Measurements from ENCODE around the gene PPM1L. TPM values are rescaled to one million over a fixed set of nuclear protein-coding genes. Genes with fewer than 3 reads are reported as not detected.

PPM1L gene
- total RNA-seq, 1 donor from 2014 or later, result 14.1 TPM

GRCh38 chr3:160904691-160905090 is 148.7 kb downstream of the PPM1L start:
- H3K4me3 ChIP-seq (ENCODE audit: low read length in 3 of 3), result no peak overlapping the region
- no peak overlapping the region for H3K9ac ChIP-seq (ENCODE audit: low read depth in 1 of 3, low read length in 3 of 3)
- no peaks in the 10 kb centered on the region for H3K27me3 ChIP-seq (ENCODE audit: control insufficient read depth in 3 of 3, insufficient read depth in 3 of 3, low read length in 3 of 3)
- H3K4me1 ChIP-seq (ENCODE audit: control insufficient read depth in 3 of 3, insufficient read depth in 3 of 3, low read length in 3 of 3), result no peaks in the 10 kb centered on the region
- no peak overlapping the region for H3K27ac ChIP-seq (ENCODE audit: low read depth, low read length)
- H3K9me3 ChIP-seq (ENCODE audit: control insufficient read depth in 3 of 3, low read length in 3 of 3), result peaks cover 0 to 3% (median 3%) of the 10 kb centered on the region in 3 donors
- no peaks in the 10 kb centered on the region for H3K36me3 ChIP-seq (ENCODE audit: control insufficient read depth in 3 of 3, insufficient read depth in 3 of 3, low read length in 3 of 3)

GRCh38 chr3:160906646-160907045 is 150.6 kb downstream of the PPM1L start:
- peaks cover 0 to 2% (median 0%) of the 10 kb centered on the region in 3 donors for H3K4me1 ChIP-seq (ENCODE audit: control insufficient read depth in 3 of 3, insufficient read depth in 3 of 3, low read length in 3 of 3)
- no peaks in the 10 kb centered on the region for H3K36me3 ChIP-seq (ENCODE audit: control insufficient read depth in 3 of 3, insufficient read depth in 3 of 3, low read length in 3 of 3)
- H3K27me3 ChIP-seq (ENCODE audit: control insufficient read depth in 3 of 3, insufficient read depth in 3 of 3, low read length in 3 of 3), result no peaks in the 10 kb centered on the region
- no peak overlapping the region for H3K27ac ChIP-seq (ENCODE audit: low read depth, low read length)
- H3K9me3 ChIP-seq (ENCODE audit: control insufficient read depth in 3 of 3, low read length in 3 of 3), result peaks cover 0 to 3% (median 3%) of the 10 kb centered on the region in 3 donors
- H3K9ac ChIP-seq (ENCODE audit: low read depth in 1 of 3, low read length in 3 of 3), result no peak overlapping the region
- H3K4me3 ChIP-seq (ENCODE audit: low read length in 3 of 3), result no peak overlapping the region

GRCh38 chr3:160909917-160910316 is 153.9 kb downstream of the PPM1L start:
- peaks cover 0 to 2% (median 0%) of the 10 kb centered on the region in 3 donors for H3K4me1 ChIP-seq (ENCODE audit: control insufficient read depth in 3 of 3, insufficient read depth in 3 of 3, low read length in 3 of 3)
- H3K27me3 ChIP-seq (ENCODE audit: control insufficient read depth in 3 of 3, insufficient read depth in 3 of 3, low read length in 3 of 3), result no peaks in the 10 kb centered on the region
- no peak overlapping the region for H3K27ac ChIP-seq (ENCODE audit: low read depth, low read length)
- H3K4me3 ChIP-seq (ENCODE audit: low read length in 3 of 3), result no peak overlapping the region
- H3K9me3 ChIP-seq (ENCODE audit: control insufficient read depth in 3 of 3, low read length in 3 of 3), result peaks cover 0 to 3% (median 3%) of the 10 kb centered on the region in 3 donors
- no peak overlapping the region for H3K9ac ChIP-seq (ENCODE audit: low read depth in 1 of 3, low read length in 3 of 3)
- H3K36me3 ChIP-seq (ENCODE audit: control insufficient read depth in 3 of 3, insufficient read depth in 3 of 3, low read length in 3 of 3), result no peaks in the 10 kb centered on the region

GRCh38 chr3:160911411-160911810 is 155.4 kb downstream of the PPM1L start:
- Histone ChIP-seq H3K9me3 (ENCODE audit: control insufficient read depth in 3 of 3, low read length in 3 of 3) (peaks cover 0 to 3% (median 3%) of the 10 kb centered on the region in 3 donors), H3K9ac (ENCODE audit: low read depth in 1 of 3, low read length in 3 of 3) (no peak overlapping the region), H3K4me1 (ENCODE audit: control insufficient read depth in 3 of 3, insufficient read depth in 3 of 3, low read length in 3 of 3) (peaks cover 0 to 2% (median 0%) of the 10 kb centered on the region in 3 donors), H3K27ac (ENCODE audit: low read depth, low read length) (no peak overlapping the region), H3K27me3 (ENCODE audit: control insufficient read depth in 3 of 3, insufficient read depth in 3 of 3, low read length in 3 of 3) (no peaks in the 10 kb centered on the region), H3K36me3 (ENCODE audit: control insufficient read depth in 3 of 3, insufficient read depth in 3 of 3, low read length in 3 of 3) (no peaks in the 10 kb centered on the region), H3K4me3 (ENCODE audit: low read length in 3 of 3) (no peak overlapping the region)

- H3K9ac ChIP-seq (ENCODE audit: low read depth in 1 of 3, low read length in 3 of 3), result no peak overlapping the region
- peaks cover 0 to under 1% (median 0%) of the 10 kb centered on the region in 3 donors for H3K4me1 ChIP-seq (ENCODE audit: control insufficient read depth in 3 of 3, insufficient read depth in 3 of 3, low read length in 3 of 3)
- H3K4me3 ChIP-seq (ENCODE audit: low read length in 3 of 3), result no peak overlapping the region
- no peaks in the 10 kb centered on the region for H3K9me3 ChIP-seq (ENCODE audit: control insufficient read depth in 3 of 3, low read length in 3 of 3)
- no peaks in the 10 kb centered on the region for H3K36me3 ChIP-seq (ENCODE audit: control insufficient read depth in 3 of 3, insufficient read depth in 3 of 3, low read length in 3 of 3)
- H3K27me3 ChIP-seq (ENCODE audit: control insufficient read depth in 3 of 3, insufficient read depth in 3 of 3, low read length in 3 of 3), result no peaks in the 10 kb centered on the region
- H3K27ac ChIP-seq (ENCODE audit: low read depth, low read length), result no peak overlapping the region
Measured at GRCh38 chr3:160916472-160916871, 160.4 kb downstream of the PPM1L start.

GRCh38 chr3:160919942-160920341 is 163.9 kb downstream of the PPM1L start:
- H3K4me1 ChIP-seq (ENCODE audit: control insufficient read depth in 3 of 3, insufficient read depth in 3 of 3, low read length in 3 of 3), result peaks cover 0 to 3% (median 2%) of the 10 kb centered on the region in 3 donors
- no peak overlapping the region for H3K9ac ChIP-seq (ENCODE audit: low read depth in 1 of 3, low read length in 3 of 3)
- H3K4me3 ChIP-seq (ENCODE audit: low read length in 3 of 3), result no peak overlapping the region
- no peaks in the 10 kb centered on the region for H3K27me3 ChIP-seq (ENCODE audit: control insufficient read depth in 3 of 3, insufficient read depth in 3 of 3, low read length in 3 of 3)
- no peaks in the 10 kb centered on the region for H3K9me3 ChIP-seq (ENCODE audit: control insufficient read depth in 3 of 3, low read length in 3 of 3)
- no peak overlapping the region for H3K27ac ChIP-seq (ENCODE audit: low read depth, low read length)
- no peaks in the 10 kb centered on the region for H3K36me3 ChIP-seq (ENCODE audit: control insufficient read depth in 3 of 3, insufficient read depth in 3 of 3, low read length in 3 of 3)

GRCh38 chr3:160921020-160921635 is 165.1 kb downstream of the PPM1L start:
- no peaks in the 10 kb centered on the region for H3K27me3 ChIP-seq (ENCODE audit: control insufficient read depth in 3 of 3, insufficient read depth in 3 of 3, low read length in 3 of 3)
- H3K9me3 ChIP-seq (ENCODE audit: control insufficient read depth in 3 of 3, low read length in 3 of 3), result no peaks in the 10 kb centered on the region
- no peak overlapping the region for H3K27ac ChIP-seq (ENCODE audit: low read depth, low read length)
- no peak overlapping the region for H3K9ac ChIP-seq (ENCODE audit: low read depth in 1 of 3, low read length in 3 of 3)
- H3K4me3 ChIP-seq (ENCODE audit: low read length in 3 of 3), result no peak overlapping the region
- H3K4me1 ChIP-seq (ENCODE audit: control insufficient read depth in 3 of 3, insufficient read depth in 3 of 3, low read length in 3 of 3), result peaks cover 2 to 5% (median 3%) of the 10 kb centered on the region in 3 donors
- H3K36me3 ChIP-seq (ENCODE audit: control insufficient read depth in 3 of 3, insufficient read depth in 3 of 3, low read length in 3 of 3), result no peaks in the 10 kb centered on the region

GRCh38 chr3:160924776-160925175 is 168.7 kb downstream of the PPM1L start:
- Histone ChIP-seq H3K27me3 (ENCODE audit: control insufficient read depth in 3 of 3, insufficient read depth in 3 of 3, low read length in 3 of 3) (no peaks in the 10 kb centered on the region), H3K4me3 (ENCODE audit: low read length in 3 of 3) (no peak overlapping the region), H3K9me3 (ENCODE audit: control insufficient read depth in 3 of 3, low read length in 3 of 3) (no peaks in the 10 kb centered on the region), H3K36me3 (ENCODE audit: control insufficient read depth in 3 of 3, insufficient read depth in 3 of 3, low read length in 3 of 3) (no peaks in the 10 kb centered on the region), H3K9ac (ENCODE audit: low read depth in 1 of 3, low read length in 3 of 3) (no peak overlapping the region), H3K27ac (ENCODE audit: low read depth, low read length) (no peak overlapping the region), H3K4me1 (ENCODE audit: control insufficient read depth in 3 of 3, insufficient read depth in 3 of 3, low read length in 3 of 3) (peaks cover 9 to 20% (median 11%) of the 10 kb centered on the region in 3 donors)

GRCh38 chr3:160927620-160928019 is 171.6 kb downstream of the PPM1L start:
- peaks cover 9 to 21% (median 12%) of the 10 kb centered on the region in 3 donors for H3K4me1 ChIP-seq (ENCODE audit: control insufficient read depth in 3 of 3, insufficient read depth in 3 of 3, low read length in 3 of 3)
- no peak overlapping the region for H3K27ac ChIP-seq (ENCODE audit: low read depth, low read length)
- no peak overlapping the region for H3K4me3 ChIP-seq (ENCODE audit: low read length in 3 of 3)
- H3K36me3 ChIP-seq (ENCODE audit: control insufficient read depth in 3 of 3, insufficient read depth in 3 of 3, low read length in 3 of 3), result no peaks in the 10 kb centered on the region
- H3K9ac ChIP-seq (ENCODE audit: low read depth in 1 of 3, low read length in 3 of 3), result no peak overlapping the region
- no peaks in the 10 kb centered on the region for H3K27me3 ChIP-seq (ENCODE audit: control insufficient read depth in 3 of 3, insufficient read depth in 3 of 3, low read length in 3 of 3)
- no peaks in the 10 kb centered on the region for H3K9me3 ChIP-seq (ENCODE audit: control insufficient read depth in 3 of 3, low read length in 3 of 3)

- no peak overlapping the region for H3K9ac ChIP-seq (ENCODE audit: low read depth in 1 of 3, low read length in 3 of 3)
- no peaks in the 10 kb centered on the region for H3K9me3 ChIP-seq (ENCODE audit: control insufficient read depth in 3 of 3, low read length in 3 of 3)
- no peaks in the 10 kb centered on the region for H3K27me3 ChIP-seq (ENCODE audit: control insufficient read depth in 3 of 3, insufficient read depth in 3 of 3, low read length in 3 of 3)
- no peaks in the 10 kb centered on the region for H3K36me3 ChIP-seq (ENCODE audit: control insufficient read depth in 3 of 3, insufficient read depth in 3 of 3, low read length in 3 of 3)
- no peak overlapping the region for H3K27ac ChIP-seq (ENCODE audit: low read depth, low read length)
- no peak overlapping the region for H3K4me3 ChIP-seq (ENCODE audit: low read length in 3 of 3)
- H3K4me1 ChIP-seq (ENCODE audit: control insufficient read depth in 3 of 3, insufficient read depth in 3 of 3, low read length in 3 of 3), result peaks cover 9 to 21% (median 12%) of the 10 kb centered on the region in 3 donors
Measured at GRCh38 chr3:160928183-160928726, 172.2 kb downstream of the PPM1L start.
